ENCODE results near the gene PIK3R5.

PIK3R5 gene

DNA sequence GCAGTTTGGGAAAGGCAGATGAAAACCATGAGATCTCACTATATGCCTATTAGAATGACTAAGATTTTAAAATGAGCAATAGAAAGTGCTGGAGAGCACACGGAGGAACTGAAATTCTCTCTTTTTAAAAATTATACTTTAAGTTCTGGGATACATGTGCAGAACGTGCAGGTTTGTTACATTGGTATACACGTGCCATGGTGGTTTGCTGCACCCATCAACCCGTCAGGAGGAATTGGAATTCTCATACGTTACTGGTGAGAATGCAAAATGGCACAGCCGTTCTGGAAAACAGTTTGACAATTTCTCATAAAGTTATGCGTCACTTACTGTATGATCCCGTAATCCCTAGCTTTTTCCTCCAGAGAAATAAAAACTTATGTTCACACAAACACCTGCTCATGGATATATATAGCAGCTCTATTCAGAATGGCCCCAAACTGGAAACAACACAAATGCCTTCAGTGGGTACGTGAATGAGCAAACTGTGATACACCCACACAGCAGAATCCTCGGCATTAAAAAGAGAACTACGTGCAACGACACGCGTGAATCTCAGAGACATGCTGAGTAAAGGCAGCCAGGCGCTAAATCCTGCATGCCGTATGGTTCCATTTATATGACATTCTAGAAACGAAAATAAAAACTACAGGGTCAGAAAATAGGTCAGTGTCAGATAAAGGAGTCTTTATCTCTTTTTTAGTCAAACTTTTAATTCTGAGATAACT, 109.9 kb downstream of the PIK3R5 start:
- Histone ChIP-seq H3K27ac (peak overlapping the region in 9 of 11 experiments; percentile 1 to 97 (median 95); a peak in 12 of 22 replicates), H3K9ac (peak overlapping the region in 2 of 11 experiments; percentile 87 to 91; a peak in 2 of 22 replicates), H3K4me2 (peak overlapping the region; percentile 75 to 94 (median 91)), H3K4me3 (no peak overlapping the region), H3K27me3 (no peaks in the 10 kb centered on the region), H3K36me3 (peaks cover 0 to 43% (median 0%) of the 10 kb centered on the region in 11 experiments; a peak in 11 of 22 replicates), H3K4me1 (peaks cover 53 to 66% (median 59%) of the 10 kb centered on the region in 10 experiments), H3K9me3 (replicated peaks in 1 of 11) (0 out of 22 replicates have a peak, but pooled peaks cover 0 to 7% (median 0%) of the 10 kb centered on the region in 11 experiments), H4K20me1 (peaks cover 0 to 23% (median 0%) of the 10 kb centered on the region in 11 experiments; a peak in 2 of 22 replicates)
- TF ChIP-seq Cebpa-rat (IDR thresholded peaks at IDR 0.05) = no peak

DNA sequence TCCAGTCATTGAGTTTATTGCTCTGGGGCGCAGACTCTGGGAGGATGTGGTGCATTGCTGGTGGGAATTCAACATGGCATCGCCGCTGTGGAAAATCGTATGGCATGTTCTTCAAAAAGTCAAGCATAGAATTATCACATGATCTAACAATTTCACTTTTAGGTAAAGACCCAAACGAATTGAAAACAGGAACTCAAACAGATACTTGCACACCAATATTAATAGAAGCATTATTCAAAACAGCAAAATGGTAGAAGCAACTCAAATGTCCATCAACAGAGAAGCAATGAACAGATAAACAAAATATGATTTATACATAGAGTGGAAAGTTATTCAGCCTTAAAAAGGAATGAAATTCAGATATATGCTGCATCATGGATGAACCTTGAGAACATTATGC, 113.9 kb downstream of the PIK3R5 start:
- H3K4me1 ChIP-seq = peaks cover 14 to 27% (median 21%) of the 10 kb centered on the region in 10 experiments
- H3K4me3 ChIP-seq = no peak overlapping the region
- TF ChIP-seq Cebpa-rat (IDR thresholded peaks at IDR 0.05) = no peak
- H3K4me2 ChIP-seq = no peak overlapping the region
- peaks cover 0 to 33% (median 0%) of the 10 kb centered on the region in 11 experiments; a peak in 2 of 22 replicates for H4K20me1 ChIP-seq
- no peak overlapping the region for H3K27ac ChIP-seq
- H3K9ac ChIP-seq = no peak overlapping the region
- H3K9me3 ChIP-seq (replicated peaks in 1 of 11) = peaks cover 0 to 14% (median 0%) of the 10 kb centered on the region in 11 experiments; a peak in 4 of 22 replicates
- H3K36me3 ChIP-seq = peaks cover 4 to 84% (median 33%) of the 10 kb centered on the region in 11 experiments; a peak in 17 of 22 replicates
- no peaks in the 10 kb centered on the region for H3K27me3 ChIP-seq

DNA sequence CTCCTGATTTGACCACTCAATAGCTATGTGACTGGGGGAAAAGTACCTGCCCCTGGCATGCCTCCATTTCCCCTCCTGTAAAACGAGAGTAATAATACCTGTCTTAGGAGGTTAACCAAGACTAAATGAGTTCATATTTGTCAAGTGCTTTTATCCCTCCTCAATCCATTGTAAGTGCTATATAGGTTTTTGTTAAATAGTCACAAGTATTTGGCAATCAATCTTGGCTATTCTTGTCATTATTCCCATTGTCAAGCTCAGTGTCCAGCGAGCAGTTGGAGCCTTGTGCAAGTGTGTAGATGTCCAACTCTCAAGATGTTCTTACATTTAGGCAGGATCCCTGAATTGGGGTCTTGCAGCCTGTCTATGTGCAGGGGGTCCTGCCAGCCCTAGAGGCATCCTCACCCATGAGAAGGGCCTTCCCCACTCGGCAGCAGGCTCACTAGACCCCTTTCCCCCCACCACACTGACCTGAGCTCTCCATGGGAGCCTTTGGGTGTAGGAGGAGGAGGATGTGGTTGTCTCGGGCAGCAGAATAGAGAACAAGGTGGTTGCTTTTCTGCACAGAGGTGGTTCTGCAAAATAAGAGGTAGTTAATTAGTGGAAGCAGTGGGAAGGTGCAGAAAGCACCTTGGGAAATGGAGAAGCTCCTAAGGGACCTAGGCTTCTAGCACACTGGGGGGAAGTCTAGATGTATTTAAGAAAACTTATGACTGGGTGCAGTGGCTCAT, 116.0 kb downstream of the PIK3R5 start:
- no peak overlapping the region for H3K9ac ChIP-seq
- H3K4me3 ChIP-seq = no peak overlapping the region
- H3K4me1 ChIP-seq = peaks cover 0 to 21% (median 8%) of the 10 kb centered on the region in 10 experiments; a peak in 16 of 20 replicates
- H3K27me3 ChIP-seq = no peaks in the 10 kb centered on the region
- H4K20me1 ChIP-seq = peaks cover 0 to 26% (median 0%) of the 10 kb centered on the region in 11 experiments; a peak in 2 of 22 replicates
- no peak for TF ChIP-seq Cebpa-rat (IDR thresholded peaks at IDR 0.05)
- H3K9me3 ChIP-seq (replicated peaks in 1 of 11) = peaks cover 0 to 34% (median 12%) of the 10 kb centered on the region in 11 experiments; a peak in 17 of 22 replicates
- H3K36me3 ChIP-seq = peaks cover 4 to 100% (median 53%) of the 10 kb centered on the region in 11 experiments; a peak in 17 of 22 replicates
- H3K4me2 ChIP-seq = no peak overlapping the region
- no peak overlapping the region for H3K27ac ChIP-seq

GRCh38 chr17:8847891-8848290, 117.6 kb downstream of the PIK3R5 start:
- TF ChIP-seq Cebpa-rat (IDR thresholded peaks at IDR 0.05) = no peak
- no peak overlapping the region for H3K27ac ChIP-seq
- peaks cover 15 to 37% (median 24%) of the 10 kb centered on the region in 10 experiments for H3K4me1 ChIP-seq
- no peaks in the 10 kb centered on the region for H3K27me3 ChIP-seq
- H3K9ac ChIP-seq = no peak overlapping the region
- H3K9me3 ChIP-seq (replicated peaks in 1 of 11) = peaks cover 0 to 34% (median 12%) of the 10 kb centered on the region in 11 experiments; a peak in 17 of 22 replicates
- H3K4me2 ChIP-seq = no peak overlapping the region
- H4K20me1 ChIP-seq = peaks cover 0 to 41% (median 0%) of the 10 kb centered on the region in 11 experiments; a peak in 3 of 22 replicates
- H3K36me3 ChIP-seq = peaks cover 4 to 84% (median 53%) of the 10 kb centered on the region in 11 experiments; a peak in 17 of 22 replicates
- H3K4me3 ChIP-seq = no peak overlapping the region

DNA sequence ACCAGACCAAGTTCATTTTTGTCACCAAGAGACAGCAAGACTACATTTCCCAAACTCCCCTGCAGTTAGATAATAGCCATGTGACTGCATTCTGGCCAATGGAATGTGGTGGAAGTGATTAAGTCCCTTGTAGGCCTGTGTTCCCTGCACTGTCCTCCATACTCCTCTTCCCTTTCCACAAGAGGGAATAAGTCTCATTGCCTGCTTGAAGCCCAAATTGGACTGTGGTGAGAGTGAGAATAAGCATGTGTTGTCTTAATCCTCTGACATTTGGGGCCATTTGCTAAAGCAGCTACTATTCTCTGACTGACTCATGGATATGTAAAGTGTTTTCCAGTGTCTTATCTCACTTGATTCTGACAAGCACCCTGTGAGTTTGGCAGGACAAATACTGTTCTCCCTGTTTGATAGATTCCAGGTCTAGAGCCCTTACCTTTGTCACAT, 118.7 kb downstream of the PIK3R5 start:
- peak overlapping the region in 3 of 11 experiments; percentile 15 to 59 (median 45); a peak in 3 of 22 replicates for H3K4me2 ChIP-seq
- TF ChIP-seq Cebpa-rat (IDR thresholded peaks at IDR 0.05) = no peak
- peaks cover 26 to 46% (median 35%) of the 10 kb centered on the region in 10 experiments for H3K4me1 ChIP-seq
- H3K27me3 ChIP-seq = no peaks in the 10 kb centered on the region
- peaks cover 4 to 84% (median 53%) of the 10 kb centered on the region in 11 experiments; a peak in 17 of 22 replicates for H3K36me3 ChIP-seq
- peaks cover 0 to 43% (median 0%) of the 10 kb centered on the region in 11 experiments; a peak in 3 of 22 replicates for H4K20me1 ChIP-seq
- no peak overlapping the region for H3K4me3 ChIP-seq
- H3K9ac ChIP-seq = no peak overlapping the region
- no peak overlapping the region for H3K27ac ChIP-seq
- H3K9me3 ChIP-seq (replicated peaks in 1 of 11) = peaks cover 0 to 32% (median 12%) of the 10 kb centered on the region in 11 experiments; a peak in 17 of 22 replicates

- Histone ChIP-seq H3K4me3 (no peak overlapping the region), H3K9me3 (replicated peaks in 1 of 11) (peaks cover 0 to 26% (median 12%) of the 10 kb centered on the region in 11 experiments; a peak in 17 of 22 replicates), H3K4me2 (peak overlapping the region; percentile 62 to 84 (median 74)), H3K4me1 (peaks cover 26 to 50% (median 37%) of the 10 kb centered on the region in 10 experiments), H3K9ac (peak overlapping the region in 5 of 11 experiments; percentile 29 to 58 (median 48); a peak in 4 of 22 replicates), H4K20me1 (peaks cover 0 to 51% (median 0%) of the 10 kb centered on the region in 11 experiments; a peak in 4 of 22 replicates), H3K36me3 (peaks cover 4 to 80% (median 49%) of the 10 kb centered on the region in 11 experiments; a peak in 17 of 22 replicates), H3K27ac (peak overlapping the region in 10 of 11 experiments; percentile 42 to 75 (median 57); a peak in 20 of 22 replicates), H3K27me3 (no peaks in the 10 kb centered on the region)
- TF ChIP-seq Cebpa-rat (IDR thresholded peaks at IDR 0.05) = no peak
These were observed 121.0 kb downstream of the PIK3R5 start for GRCh38 chr17:8844229-8845218.

- H3K4me2 ChIP-seq = peak overlapping the region; percentile 62 to 84 (median 74)
- no peak for TF ChIP-seq Cebpa-rat (IDR thresholded peaks at IDR 0.05)
- H3K27me3 ChIP-seq = no peaks in the 10 kb centered on the region
- H3K4me1 ChIP-seq = peaks cover 26 to 54% (median 39%) of the 10 kb centered on the region in 10 experiments
- H3K4me3 ChIP-seq = no peak overlapping the region
- H4K20me1 ChIP-seq = peaks cover 0 to 54% (median 0%) of the 10 kb centered on the region in 11 experiments; a peak in 4 of 22 replicates
- H3K36me3 ChIP-seq = peaks cover 0 to 80% (median 37%) of the 10 kb centered on the region in 11 experiments; a peak in 16 of 22 replicates
- peak overlapping the region; percentile 38 to 75 (median 51); a peak in 20 of 22 replicates for H3K27ac ChIP-seq
- H3K9ac ChIP-seq = peak overlapping the region in 9 of 11 experiments; percentile 4 to 58 (median 42); a peak in 14 of 22 replicates
- H3K9me3 ChIP-seq (replicated peaks in 1 of 11) = peaks cover 0 to 26% (median 12%) of the 10 kb centered on the region in 11 experiments; a peak in 17 of 22 replicates
These were observed 122.2 kb downstream of the PIK3R5 start for GRCh38 chr17:8843344-8843743.

Measured in BLaER1 treated with 17β-estradiol and CSF1 and Interleukin-3, amounts not matched to agents 10 nM and 100 nM (cell line).